ENCODE results near the gene MINDY3. TPM values are rescaled to one million over a fixed set of nuclear protein-coding genes. Genes with fewer than 3 reads are reported as not detected.
"Not testable (repeated sequence)": the region's sequence is repeated elsewhere in the genome, so short reads cannot be mapped to it uniquely, and the experiment has no call there.

MINDY3 gene
- total and polyA plus RNA-seq, 7 donors = 15.0 to 39.2 (median 23.8) TPM

DNA sequence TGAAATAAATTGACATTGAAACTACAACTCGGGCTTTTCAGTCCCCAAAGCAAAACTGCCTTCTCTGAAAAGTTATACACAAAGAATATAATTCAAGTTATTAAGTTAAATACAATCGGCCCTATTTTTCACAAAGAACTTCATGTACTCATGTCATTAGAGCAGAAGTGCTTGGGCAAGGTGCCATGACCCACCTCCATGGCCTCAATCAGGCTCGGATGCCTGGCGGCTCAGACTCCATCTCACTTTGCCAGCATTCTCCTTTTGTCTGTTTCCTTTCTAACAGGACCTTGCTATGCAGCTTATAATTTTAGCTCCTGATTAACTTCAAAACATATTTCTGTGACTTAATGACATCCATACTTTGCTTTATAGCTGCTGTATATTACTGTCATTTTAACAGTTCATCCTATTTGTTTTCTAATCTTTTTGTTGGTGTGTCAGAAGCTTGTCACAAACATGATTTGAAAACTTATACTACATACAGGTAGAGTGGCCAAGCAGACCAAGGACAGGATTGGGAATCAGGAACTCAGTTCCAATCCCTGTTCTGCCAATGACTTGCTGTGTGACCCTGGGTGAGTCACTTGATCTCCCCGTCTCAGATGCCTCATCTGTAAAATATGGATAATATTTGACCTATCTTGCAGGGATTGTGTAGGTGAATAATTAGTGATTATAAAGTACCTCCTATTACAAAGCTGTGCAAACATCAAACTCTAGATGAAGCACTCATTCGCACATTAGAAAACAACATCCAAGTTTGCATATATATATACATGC is 79.8 kb downstream of the MINDY3 start:
- DNase-seq = peak; percentile 68
- peak overlapping the region; percentile 41 to 66 (median 52) for H3K27ac ChIP-seq

DNA sequence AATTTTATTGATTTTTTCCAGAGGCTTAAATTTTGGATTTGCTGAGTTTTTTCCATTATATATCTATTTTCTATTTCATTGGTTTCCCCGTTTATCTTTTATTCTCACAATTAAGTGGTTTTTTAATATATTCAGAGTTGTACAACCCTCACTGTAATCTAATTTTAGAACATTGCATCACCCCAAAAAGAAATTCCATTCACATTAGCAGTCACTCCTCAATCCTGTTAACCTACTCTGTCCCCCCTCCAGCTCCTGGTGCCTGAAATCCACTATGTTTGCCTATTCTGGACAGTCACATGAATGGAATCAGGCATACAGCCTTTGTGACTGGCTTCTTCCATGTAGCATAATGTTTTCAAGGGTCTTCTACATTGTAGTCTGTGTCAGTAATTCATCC is 84.8 kb downstream of the MINDY3 start:
- Histone ChIP-seq H3K27ac (no peak overlapping the region), H3K4me3 (no peak overlapping the region), H3K36me3 (peaks cover 0 to 22% (median 3%) of the 10 kb centered on the region in 4 donors), H3K27me3 (no peaks in the 10 kb centered on the region), H3K4me1 (peaks cover 0 to 12% (median 5%) of the 10 kb centered on the region in 4 donors), H3K9me3 (peaks cover 0 to 2% (median 0%) of the 10 kb centered on the region in 4 donors)
- no peak for DNase-seq
- TF ChIP-seq EP300 (IDR thresholded peaks at IDR 0.05) = no peak
- TF ChIP-seq POLR2A (IDR thresholded peaks at IDR 0.05) = no peak
- TF ChIP-seq, protein P1, sequence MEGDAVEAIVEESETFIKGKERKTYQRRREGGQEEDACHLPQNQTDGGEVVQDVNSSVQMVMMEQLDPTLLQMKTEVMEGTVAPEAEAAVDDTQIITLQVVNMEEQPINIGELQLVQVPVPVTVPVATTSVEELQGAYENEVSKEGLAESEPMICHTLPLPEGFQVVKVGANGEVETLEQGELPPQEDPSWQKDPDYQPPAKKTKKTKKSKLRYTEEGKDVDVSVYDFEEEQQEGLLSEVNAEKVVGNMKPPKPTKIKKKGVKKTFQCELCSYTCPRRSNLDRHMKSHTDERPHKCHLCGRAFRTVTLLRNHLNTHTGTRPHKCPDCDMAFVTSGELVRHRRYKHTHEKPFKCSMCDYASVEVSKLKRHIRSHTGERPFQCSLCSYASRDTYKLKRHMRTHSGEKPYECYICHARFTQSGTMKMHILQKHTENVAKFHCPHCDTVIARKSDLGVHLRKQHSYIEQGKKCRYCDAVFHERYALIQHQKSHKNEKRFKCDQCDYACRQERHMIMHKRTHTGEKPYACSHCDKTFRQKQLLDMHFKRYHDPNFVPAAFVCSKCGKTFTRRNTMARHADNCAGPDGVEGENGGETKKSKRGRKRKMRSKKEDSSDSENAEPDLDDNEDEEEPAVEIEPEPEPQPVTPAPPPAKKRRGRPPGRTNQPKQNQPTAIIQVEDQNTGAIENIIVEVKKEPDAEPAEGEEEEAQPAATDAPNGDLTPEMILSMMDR (IDR thresholded peaks at IDR 0.05) = no peak
- no peak for TF ChIP-seq POLR2AphosphoS5 (IDR thresholded peaks at IDR 0.05)
- intact Hi-C loops (cut with DNase I) = no loop called here
- 94 to 100% methylated on average over 1 of the region's 1 CpG for WGBS, 2 donors

More for the DNA sequence above, 79.8 kb downstream of the MINDY3 start:
- Histone ChIP-seq H3K4me3 (no peak overlapping the region), H3K27me3 (no peaks in the 10 kb centered on the region), H3K36me3 (peaks cover 0 to 27% (median 3%) of the 10 kb centered on the region in 4 donors), H3K4me1 (peaks cover 0 to 26% (median 8%) of the 10 kb centered on the region in 4 donors), H3K9me3 (peaks cover 0 to 2% (median 0%) of the 10 kb centered on the region in 4 donors)
- TF ChIP-seq, protein P1 (IDR thresholded peaks at IDR 0.05) = no peak
- TF ChIP-seq POLR2A (IDR thresholded peaks at IDR 0.05) (no peak), EP300 (IDR thresholded peaks at IDR 0.05) (no peak), POLR2AphosphoS5 (IDR thresholded peaks at IDR 0.05) (no peak)
- intact Hi-C loops (cut with DNase I) = no loop called here
- WGBS, 2 donors = 82 to 86% methylated on average over 6 of the region's 6 CpGs

DNA sequence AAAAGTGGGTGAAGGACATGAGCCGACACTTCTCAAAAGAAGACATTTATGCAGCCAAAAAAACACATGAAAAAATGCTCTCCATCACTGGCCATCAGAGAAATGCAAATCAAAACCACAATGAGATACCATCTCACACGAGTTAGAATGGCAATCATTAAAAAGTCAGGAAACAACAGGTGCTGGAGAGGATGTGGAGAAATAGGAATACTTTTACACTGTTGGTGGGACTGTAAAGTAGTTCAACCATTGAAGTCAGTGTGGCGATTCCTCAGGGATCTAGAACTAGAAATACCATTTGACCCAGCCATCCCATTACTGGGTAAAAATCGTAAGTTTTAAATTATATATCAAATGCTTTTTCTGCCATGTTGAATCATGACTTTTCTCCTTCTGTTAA is 85.8 kb downstream of the MINDY3 start:
- H3K27me3 ChIP-seq; H3K4me1 ChIP-seq; H3K27ac ChIP-seq; intact Hi-C loops (cut with DNase I); H3K9me3 ChIP-seq; DNase-seq; H3K4me3 ChIP-seq: not testable (repeated sequence)
- WGBS, 2 donors = 91 to 95% methylated on average over 4 of the region's 4 CpGs
- peaks cover 0 to 22% (median 3%) of the 10 kb centered on the region in 4 donors for H3K36me3 ChIP-seq

DNA sequence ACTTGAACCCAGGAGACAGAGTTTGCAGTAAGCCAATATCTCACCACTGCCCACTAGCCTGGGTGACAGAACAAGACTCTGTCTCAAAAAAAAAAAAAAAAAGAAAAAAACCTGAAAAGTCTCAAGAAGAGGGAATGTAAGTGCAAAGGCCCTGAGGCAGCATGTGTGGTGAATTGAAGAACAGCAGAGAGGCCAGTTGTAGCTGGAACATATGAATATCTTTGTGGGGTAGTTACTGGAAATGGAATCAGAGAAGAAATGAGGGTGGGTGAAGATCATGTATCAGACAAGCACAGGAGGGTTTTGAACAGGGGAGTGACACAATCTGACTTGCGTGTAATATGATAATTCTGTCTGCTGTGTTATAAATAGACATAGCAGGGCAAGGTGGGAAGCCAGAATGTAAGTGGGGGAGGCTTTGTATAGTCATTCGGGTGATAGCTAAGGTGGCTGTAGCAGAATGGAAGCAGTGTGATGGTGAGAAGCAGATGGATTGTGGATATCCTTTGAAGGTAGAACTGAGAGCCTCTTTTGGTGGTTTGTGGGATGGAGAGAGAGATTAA is 95.3 kb downstream of the MINDY3 start:
- Histone ChIP-seq H3K9me3 (no peaks in the 10 kb centered on the region), H3K4me3 (no peak overlapping the region), H3K27ac (no peak overlapping the region), H3K36me3 (no peaks in the 10 kb centered on the region), H3K27me3 (no peaks in the 10 kb centered on the region), H3K4me1 (no peaks in the 10 kb centered on the region)
- TF ChIP-seq POLR2A (IDR thresholded peaks at IDR 0.05) (no peak), EP300 (IDR thresholded peaks at IDR 0.05) (no peak), POLR2AphosphoS5 (IDR thresholded peaks at IDR 0.05) (no peak)
- TF ChIP-seq, protein P1 (IDR thresholded peaks at IDR 0.05) = no peak
- intact Hi-C loops (cut with DNase I) = no loop called here
- WGBS, 2 donors = 93% methylated on average over 2 of the region's 2 CpGs
- no peak for DNase-seq

DNA sequence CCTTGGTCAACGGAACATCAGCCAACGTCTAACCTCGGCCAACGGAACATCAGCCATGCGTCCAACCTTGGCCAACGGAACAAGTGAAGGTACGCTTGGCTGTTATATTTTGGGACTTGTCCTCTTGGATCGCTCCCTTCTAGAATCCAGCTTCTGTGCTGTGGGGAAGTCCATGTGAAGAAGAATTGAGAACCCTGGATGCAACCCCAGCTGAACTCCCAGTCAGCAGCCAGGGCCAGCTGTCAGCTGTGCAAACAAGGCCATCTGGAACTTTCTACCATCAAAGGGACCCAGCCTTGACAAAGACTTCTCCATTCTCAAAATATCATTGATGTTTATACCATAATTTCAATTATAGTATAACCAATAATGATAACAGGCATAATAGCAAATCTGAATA is 97.3 kb downstream of the MINDY3 start:
- Histone ChIP-seq H3K4me3 (no peak overlapping the region), H3K27me3 (no peaks in the 10 kb centered on the region), H3K27ac (no peak overlapping the region), H3K4me1 (no peaks in the 10 kb centered on the region), H3K9me3 (no peaks in the 10 kb centered on the region), H3K36me3 (no peaks in the 10 kb centered on the region)
- no peak for DNase-seq
- intact Hi-C loops (cut with DNase I) = no loop called here
- TF ChIP-seq POLR2A (IDR thresholded peaks at IDR 0.05) (no peak), POLR2AphosphoS5 (IDR thresholded peaks at IDR 0.05) (no peak), EP300 (IDR thresholded peaks at IDR 0.05) (no peak)
- TF ChIP-seq, protein P1 (IDR thresholded peaks at IDR 0.05) = no peak
- WGBS, 2 donors = 88 to 91% methylated on average over 8 of the region's 8 CpGs

DNA sequence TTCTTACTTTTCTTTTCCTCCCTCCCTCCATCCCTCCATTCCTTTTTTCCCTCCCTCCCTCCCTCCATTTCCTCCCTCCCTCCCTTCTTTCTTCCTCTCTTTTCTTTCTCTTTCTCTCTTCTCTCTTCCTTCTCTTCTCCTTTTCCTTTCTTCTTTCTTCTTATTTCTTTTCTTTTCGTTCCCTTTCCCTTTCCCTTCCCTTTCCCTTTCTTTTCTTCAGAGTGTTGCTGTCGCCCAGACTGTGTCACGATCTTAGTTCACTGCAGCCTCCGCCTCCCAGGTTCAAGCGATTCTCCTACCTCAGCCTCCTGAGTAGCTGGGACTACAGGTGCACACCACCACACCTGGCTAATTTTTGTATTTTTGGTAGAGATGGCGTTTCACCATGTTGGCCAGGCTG is 98.1 kb downstream of the MINDY3 start:
- H3K27me3 ChIP-seq; intact Hi-C loops (cut with DNase I); H3K4me3 ChIP-seq; H3K27ac ChIP-seq; H3K36me3 ChIP-seq; H3K9me3 ChIP-seq; DNase-seq; H3K4me1 ChIP-seq: not testable (repeated sequence)
- 95 to 97% methylated on average over 6 of the region's 6 CpGs for WGBS, 2 donors

DNA sequence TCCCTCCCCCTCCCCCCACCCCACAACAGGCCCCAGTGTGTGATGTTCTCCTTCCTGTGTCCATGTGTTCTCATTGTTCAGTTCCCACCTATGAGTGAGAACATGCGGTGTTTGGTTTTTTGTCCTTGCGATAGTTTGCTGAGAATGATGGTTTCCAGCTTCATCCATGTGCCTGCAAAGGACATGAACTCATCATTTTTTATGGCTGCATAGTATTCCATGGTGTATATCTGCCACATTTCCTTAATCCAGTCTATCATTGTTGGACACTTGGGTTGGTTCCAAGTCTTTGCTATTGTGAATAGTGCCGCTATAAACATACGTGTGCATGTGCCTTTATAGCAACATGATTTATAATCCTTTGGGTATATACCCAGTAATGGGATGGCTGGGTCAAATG is 99.1 kb downstream of the MINDY3 start:
- H3K27ac ChIP-seq; H3K27me3 ChIP-seq; H3K9me3 ChIP-seq; intact Hi-C loops (cut with DNase I); H3K36me3 ChIP-seq; H3K4me1 ChIP-seq; DNase-seq; H3K4me3 ChIP-seq: not testable (repeated sequence)
- WGBS, 2 donors = 65 to 91% methylated on average over 2 of the region's 4 CpGs
